MCF 10A (cell line): ENCODE data around the gene ZNF800. TPM values are rescaled to one million over a fixed set of nuclear protein-coding genes. Genes with fewer than 3 reads are reported as not detected.
A peak's percentile ranks its signal among the peaks of the same experiment; 100 is the strongest.

Source experiments
- Bru-seq: library from RNA; stranded (reverse); fragments of 400-500 nt; gene quantifications from one replicate; lab custom pipeline; 2021; lab: Mats Ljungman, UMichigan
- BruChase-seq, 2 experiments: library from RNA; stranded (reverse); fragments of 400-500 nt; gene quantifications; one replicate each; lab custom pipeline; 2021; lab: Mats Ljungman, UMichigan
- BruUV-seq: library from RNA; stranded (reverse); fragments of 400-500 nt; replicated peaks from 2 replicates; lab custom pipeline; 2021; lab: Mats Ljungman, UMichigan
- CTCF ChIA-PET: fragments of 300-600 bp; sonication (Branson Sonifier 250); formaldehyde crosslinking; extraction: SDS; loops from one replicate; lab custom pipeline; 2021; ENCODE audit warnings: antibody characterized with exemption, inconsistent platforms; lab: Yijun Ruan, JAX
- POLR2A ChIA-PET: fragments of 300-600, 350-650 bp; sonication (Branson Sonifier 250); formaldehyde crosslinking; extraction: SDS; loops from one replicate; lab custom pipeline; 2020; ENCODE audit warnings: antibody characterized with exemption, inconsistent platforms; lab: Yijun Ruan, JAX
- DNase-seq: peaks from one replicate; pipeline ENCODE4 v3.0.0-alpha.2; 2018; ENCODE audit not compliant: unreplicated experiment
- H3K27ac Mint-ChIP-seq: one replicate; pipeline ENCODE4 v1.8.0; 2022; ENCODE audit warnings: mild to moderate bottlenecking, low read depth, mixed read lengths; ENCODE audit not compliant: unreplicated experiment
- H3K27me3 Mint-ChIP-seq: one replicate; pipeline ENCODE4 v1.8.0; 2022; ENCODE audit warnings: mixed read lengths; ENCODE audit not compliant: insufficient read depth, unreplicated experiment
- H3K36me3 Mint-ChIP-seq: one replicate; pipeline ENCODE4 v1.8.0; 2022; ENCODE audit warnings: mild to moderate bottlenecking, moderate library complexity, mixed read lengths; ENCODE audit not compliant: insufficient read depth, unreplicated experiment
- H3K4me1 Mint-ChIP-seq: one replicate; pipeline ENCODE4 v1.8.0; 2022; ENCODE audit warnings: mixed read lengths; ENCODE audit not compliant: insufficient read depth, unreplicated experiment
- H3K4me3 Mint-ChIP-seq: one replicate; pipeline ENCODE4 v1.8.0; 2022; ENCODE audit warnings: mild to moderate bottlenecking, moderate library complexity, mixed read lengths; ENCODE audit not compliant: unreplicated experiment
- H3K9me3 Mint-ChIP-seq: one replicate; pipeline ENCODE4 v1.8.0; 2022; ENCODE audit warnings: mixed read lengths; ENCODE audit not compliant: unreplicated experiment
- intact Hi-C: fragments of 100-400 bp; cut with micrococcal nuclease; formaldehyde crosslinking; loops from 2 replicates; pipeline ENCODE4 v1.14.1; 2022
- long read RNA-seq: library from polyadenylated mRNA; stranded (forward); transcript quantifications from one replicate; pipeline ENCODE4 v2.0.0, GENCODE V29; 2022
- total RNA-seq: library from RNA; stranded (reverse); gene quantifications from 2 replicates; pipeline ENCODE4 v1.2.3, GENCODE V29; 2022
- TF ChIP-seq, protein P1 (sequence below): fragments of 200-600 bp; IDR thresholded peaks from one replicate; pipeline ENCODE4 v1.8.0; 2022; ENCODE audit warnings: antibody characterized with exemption, mild to moderate bottlenecking; ENCODE audit not compliant: unreplicated experiment

Gene ZNF800, protein sequence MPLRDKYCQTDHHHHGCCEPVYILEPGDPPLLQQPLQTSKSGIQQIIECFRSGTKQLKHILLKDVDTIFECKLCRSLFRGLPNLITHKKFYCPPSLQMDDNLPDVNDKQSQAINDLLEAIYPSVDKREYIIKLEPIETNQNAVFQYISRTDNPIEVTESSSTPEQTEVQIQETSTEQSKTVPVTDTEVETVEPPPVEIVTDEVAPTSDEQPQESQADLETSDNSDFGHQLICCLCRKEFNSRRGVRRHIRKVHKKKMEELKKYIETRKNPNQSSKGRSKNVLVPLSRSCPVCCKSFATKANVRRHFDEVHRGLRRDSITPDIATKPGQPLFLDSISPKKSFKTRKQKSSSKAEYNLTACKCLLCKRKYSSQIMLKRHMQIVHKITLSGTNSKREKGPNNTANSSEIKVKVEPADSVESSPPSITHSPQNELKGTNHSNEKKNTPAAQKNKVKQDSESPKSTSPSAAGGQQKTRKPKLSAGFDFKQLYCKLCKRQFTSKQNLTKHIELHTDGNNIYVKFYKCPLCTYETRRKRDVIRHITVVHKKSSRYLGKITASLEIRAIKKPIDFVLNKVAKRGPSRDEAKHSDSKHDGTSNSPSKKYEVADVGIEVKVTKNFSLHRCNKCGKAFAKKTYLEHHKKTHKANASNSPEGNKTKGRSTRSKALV
- total RNA-seq (51.7 and 55.1 TPM in 2 replicates), Bru-seq, nascent RNA (percentile 95 among the genes with signal in this experiment), BruChase-seq, experiment 1, labeled RNA remaining after a 6-hour chase (percentile 96 among the genes with signal in this experiment), BruChase-seq, experiment 2, labeled RNA remaining after a 2-hour chase (percentile 97 among the genes with signal in this experiment)
- long read RNA-seq, full-length matches to known transcripts: 9 of 41 reads
- long read RNA-seq, partial matches to known transcripts: 12 of 41 reads
- long read RNA-seq, other reads (novel, unspliced or antisense): 20 of 41 reads

DNA sequence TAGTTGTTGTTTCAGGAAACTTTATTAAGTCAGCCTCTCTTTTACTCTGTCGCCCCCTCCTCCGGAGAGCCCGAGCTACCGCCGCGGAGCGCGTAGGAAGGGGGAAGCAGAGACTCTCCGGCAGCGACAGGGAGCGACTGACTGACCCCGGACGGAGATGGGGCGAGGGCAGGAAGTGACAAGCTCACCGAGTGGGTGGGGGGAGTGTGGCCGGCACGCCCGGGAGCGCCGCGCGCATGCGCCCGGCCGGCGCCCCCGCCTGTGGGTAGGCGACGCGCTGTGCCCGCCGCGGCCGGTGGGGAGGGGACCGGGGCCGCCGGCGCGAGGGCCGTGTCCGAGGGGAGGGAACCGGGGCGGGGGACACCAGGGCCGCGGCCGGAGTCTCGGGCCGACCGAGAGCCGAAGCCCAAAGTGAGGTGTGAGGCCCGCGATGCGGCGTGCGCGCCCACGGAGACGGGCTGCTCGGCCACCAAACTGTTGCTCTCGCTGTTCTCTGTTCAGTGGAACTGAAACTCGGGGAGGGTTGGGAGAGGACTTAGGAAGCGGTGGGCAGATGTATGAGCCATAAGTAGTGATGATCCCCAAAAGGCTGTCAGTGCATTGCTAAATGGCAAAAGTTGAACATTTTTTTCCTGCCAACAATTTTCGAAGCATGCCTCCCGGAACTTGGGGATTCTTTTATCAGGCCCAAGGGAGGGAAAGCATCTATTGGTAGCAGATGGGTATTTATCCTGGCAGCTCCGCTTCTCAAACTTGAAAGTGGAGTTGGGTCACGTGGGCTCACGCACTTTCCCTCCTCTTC, at the start of gene ZNF800:
TSS of gene ZNF800 (minus strand) at position 143 of the 802 bp plus-strand sequence. CDS start 1,151 bp downstream, outside the sequence.
- Mint-ChIP-seq H3K4me3 (peak within 1 kb of the TSS; percentile 91), H3K27me3 (no peaks in the 10 kb centered on the region), H3K36me3 (peaks cover 40% of the 10 kb centered on the region), H3K9me3 (no peaks in the 10 kb centered on the region), H3K27ac (peak within 1 kb of the TSS; percentile 95), H3K4me1 (peaks cover 25% of the 10 kb centered on the region)
- intact Hi-C loops: loop anchor here (10.0 kb wide), 1 partner anchor 192 kb away; the partner anchor contains the start of genes ARF5 and GCC1
- TSS peak; percentile 59 for BruUV-seq
- peak; percentile 82 for DNase-seq
- CTCF ChIA-PET: interaction anchor here (0.6 to 2.0 kb wide), 3 partner anchors 9 to 204 kb away, joined by 3 to 4 read pairs (median 4); no protein-coding TSS in a partner anchor
- POLR2A ChIA-PET: interaction anchor here (0.6 to 3.2 kb wide), 26 partner anchors 8 to 274 kb away, joined by 3 to 41 read pairs (median 4); partner anchors contain the start of genes ARF5 and GCC1
- TF ChIP-seq, protein P1, sequence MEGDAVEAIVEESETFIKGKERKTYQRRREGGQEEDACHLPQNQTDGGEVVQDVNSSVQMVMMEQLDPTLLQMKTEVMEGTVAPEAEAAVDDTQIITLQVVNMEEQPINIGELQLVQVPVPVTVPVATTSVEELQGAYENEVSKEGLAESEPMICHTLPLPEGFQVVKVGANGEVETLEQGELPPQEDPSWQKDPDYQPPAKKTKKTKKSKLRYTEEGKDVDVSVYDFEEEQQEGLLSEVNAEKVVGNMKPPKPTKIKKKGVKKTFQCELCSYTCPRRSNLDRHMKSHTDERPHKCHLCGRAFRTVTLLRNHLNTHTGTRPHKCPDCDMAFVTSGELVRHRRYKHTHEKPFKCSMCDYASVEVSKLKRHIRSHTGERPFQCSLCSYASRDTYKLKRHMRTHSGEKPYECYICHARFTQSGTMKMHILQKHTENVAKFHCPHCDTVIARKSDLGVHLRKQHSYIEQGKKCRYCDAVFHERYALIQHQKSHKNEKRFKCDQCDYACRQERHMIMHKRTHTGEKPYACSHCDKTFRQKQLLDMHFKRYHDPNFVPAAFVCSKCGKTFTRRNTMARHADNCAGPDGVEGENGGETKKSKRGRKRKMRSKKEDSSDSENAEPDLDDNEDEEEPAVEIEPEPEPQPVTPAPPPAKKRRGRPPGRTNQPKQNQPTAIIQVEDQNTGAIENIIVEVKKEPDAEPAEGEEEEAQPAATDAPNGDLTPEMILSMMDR: no peak

DNA sequence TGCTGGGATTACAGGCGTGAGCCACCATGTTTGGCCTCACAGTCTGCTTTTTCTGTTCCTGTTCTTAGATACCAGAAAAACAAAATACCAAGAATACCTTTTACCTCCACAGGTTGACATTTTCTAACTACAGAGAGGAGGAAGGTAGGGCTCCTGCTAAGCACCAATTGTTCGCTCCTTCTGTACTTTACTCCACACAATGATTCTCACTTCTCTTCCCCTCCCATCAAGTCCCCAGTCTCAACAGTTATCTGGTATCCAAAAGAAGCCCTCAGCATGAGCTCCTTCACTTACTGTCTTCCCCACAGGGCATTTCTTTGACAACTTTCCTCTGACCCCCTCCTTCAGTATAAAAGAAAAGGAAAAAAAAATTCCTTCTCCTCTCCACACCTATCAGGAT, 47.7 kb upstream of the ZNF800 start:
- H3K36me3 Mint-ChIP-seq: no peaks in the 10 kb centered on the region
- no peak overlapping the region for H3K27ac Mint-ChIP-seq
- DNase-seq: no peak
- BruUV-seq: no TSS peak
- intact Hi-C loops: no loop called here
- H3K4me1 Mint-ChIP-seq: peaks cover 8% of the 10 kb centered on the region
- peaks cover 36% of the 10 kb centered on the region for H3K27me3 Mint-ChIP-seq
- ChIA-PET POLR2A (no interaction called here), CTCF (interaction anchor here (0.6 kb wide), 1 partner anchor 123 kb away, joined by 4 read pairs; no protein-coding TSS in a partner anchor)
- no peak overlapping the region for H3K4me3 Mint-ChIP-seq
- TF ChIP-seq, protein P1: no peak
- H3K9me3 Mint-ChIP-seq: no peaks in the 10 kb centered on the region

DNA sequence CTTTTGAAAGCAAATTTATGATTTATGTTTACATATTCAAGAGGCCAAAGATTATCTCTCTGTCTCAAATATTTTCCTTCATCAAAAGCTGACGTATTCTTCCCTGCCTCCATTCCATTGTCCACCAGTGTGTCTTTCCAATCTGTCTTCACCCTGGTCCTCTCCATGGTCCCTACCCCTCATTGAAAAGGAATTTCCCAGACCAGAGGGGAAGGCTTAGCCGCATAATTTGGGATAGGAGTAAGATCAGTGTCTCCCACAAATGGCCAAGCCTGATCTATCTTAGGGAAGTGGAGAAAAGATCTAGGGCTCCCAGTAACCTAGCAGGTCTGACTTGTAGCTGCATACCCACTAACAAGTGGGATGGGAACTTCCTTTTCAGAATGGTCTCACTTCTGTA, 46.3 kb upstream of the ZNF800 start:
- Mint-ChIP-seq H3K27me3 (peaks cover 29% of the 10 kb centered on the region), H3K36me3 (no peaks in the 10 kb centered on the region), H3K4me3 (no peak overlapping the region), H3K9me3 (no peaks in the 10 kb centered on the region), H3K4me1 (peaks cover 8% of the 10 kb centered on the region), H3K27ac (no peak overlapping the region)
- TF ChIP-seq, protein P1: no peak
- BruUV-seq: no TSS peak
- ChIA-PET CTCF (no interaction called here), POLR2A (interaction anchor here (0.6 to 1.4 kb wide), 2 partner anchors 8 to 46 kb away, joined by 3 to 4 read pairs; partner anchors contain the start of gene ZNF800)
- intact Hi-C loops: no loop called here
- no peak for DNase-seq
